GM21786 (cell line): ENCODE results near the gene HOXA3.

Source experiments
- ATAC-seq: cut with Tn5 transposase; IDR thresholded peaks from one replicate; pipeline ENCODE4 v1.9.1; 2021; ENCODE audit not compliant: unreplicated experiment

Gene HOXA3

GRCh38 chr7:27116962-27117886 is 35.2 kb downstream of the HOXA3 start:
- ATAC-seq: no peak

GRCh38 chr7:27116031-27116961 is 36.1 kb downstream of the HOXA3 start:
- ATAC-seq: no peak

GRCh38 chr7:27115221-27116026 is 37.0 kb downstream of the HOXA3 start:
- ATAC-seq: no peak

- ATAC-seq: no peak
These were observed 37.5 kb downstream of the HOXA3 start for GRCh38 chr7:27114881-27115220.

GRCh38 chr7:27113991-27114769 is 38.2 kb downstream of the HOXA3 start:
- ATAC-seq: no peak

GRCh38 chr7:27112955-27113949 is 39.1 kb downstream of the HOXA3 start:
- ATAC-seq: no peak

- no peak for ATAC-seq
These were observed 40.0 kb downstream of the HOXA3 start for GRCh38 chr7:27112361-27112760.

GRCh38 chr7:27111751-27112277 is 40.6 kb downstream of the HOXA3 start:
- no peak for ATAC-seq

- ATAC-seq: no peak
These were observed 41.2 kb downstream of the HOXA3 start for GRCh38 chr7:27111042-27111750.

GRCh38 chr7:27110186-27111031 is 42.0 kb downstream of the HOXA3 start:
- no peak for ATAC-seq

- no peak for ATAC-seq
These were observed 42.8 kb downstream of the HOXA3 start for GRCh38 chr7:27109466-27110185.

GRCh38 chr7:27108390-27109127 is 43.8 kb downstream of the HOXA3 start:
- no peak for ATAC-seq

GRCh38 chr7:27107391-27108381 is 44.7 kb downstream of the HOXA3 start:
- no peak for ATAC-seq

GRCh38 chr7:27106901-27107240 is 45.5 kb downstream of the HOXA3 start:
- no peak for ATAC-seq
